ENCODE measurements around the gene KHDRBS2. TPM values are rescaled to one million over a fixed set of nuclear protein-coding genes. Genes with fewer than 3 reads are reported as not detected.

The KHDRBS2 gene
- total RNA-seq, 1 experiment from 2014 or later = 2.7 TPM

GRCh38 chr6:62090442-62091229, 195.4 kb downstream of the KHDRBS2 start:
- Histone ChIP-seq H3K79me1 (ENCODE audit: insufficient read depth, low read depth, low read length, poor library complexity, severe bottlenecking) (no peaks in the 10 kb centered on the region), H3K27me3 (ENCODE audit: insufficient read depth, low read length) (no peaks in the 10 kb centered on the region), H2AK5ac (ENCODE audit: insufficient read length, low read length) (no peak overlapping the region), H3K27ac (ENCODE audit: insufficient read length, low read depth, low read length) (no peak overlapping the region), H3K14ac (ENCODE audit: insufficient read depth, low read length) (no peak overlapping the region), H3K9me3 (ENCODE audit: control insufficient read depth, low read depth, low read length) (no peaks in the 10 kb centered on the region), H3K56ac (ENCODE audit: insufficient read length, low read depth, low read length) (no peak overlapping the region), H2BK20ac (ENCODE audit: low read depth, low read length, poor library complexity, severe bottlenecking) (no peak overlapping the region), H3T11ph (ENCODE audit: low read length) (no peak overlapping the region), H3K23me2 (ENCODE audit: insufficient read length, low read depth, low read length, poor library complexity, severe bottlenecking) (no peaks in the 10 kb centered on the region), H2BK5ac (ENCODE audit: insufficient read length, low read length) (no peak overlapping the region), H2BK15ac (ENCODE audit: low read depth, low read length) (no peak overlapping the region), H4K91ac (ENCODE audit: insufficient read length, low read depth, low read length) (no peak overlapping the region), H4K20me1 (ENCODE audit: control insufficient read depth, insufficient read depth, insufficient read length) (no peaks in the 10 kb centered on the region), H3K4me1 (ENCODE audit: insufficient read depth, low read length) (no peaks in the 10 kb centered on the region), H2BK120ac (ENCODE audit: low read depth, low read length, poor library complexity, severe bottlenecking) (no peak overlapping the region), H4K5ac (ENCODE audit: insufficient read length, low read depth, low read length) (no peak overlapping the region), H3K18ac (ENCODE audit: insufficient read length, low read depth, low read length) (no peak overlapping the region), H3K4ac (ENCODE audit: low read depth, low read length) (no peak overlapping the region), H3K4me2 (ENCODE audit: insufficient read depth, insufficient read length, low read length) (no peak overlapping the region), H4K8ac (replicated peaks; ENCODE audit: insufficient read length, low read depth, low read length) (no peak overlapping the region), H2BK12ac (ENCODE audit: insufficient read length, low read depth, low read length) (no peak overlapping the region), H3K23ac (ENCODE audit: insufficient read length, low read depth, low read length) (no peak overlapping the region), H2AFZ (ENCODE audit: low read length) (no peak overlapping the region), H3K79me2 (ENCODE audit: insufficient read depth, low read length) (no peaks in the 10 kb centered on the region), H3K9ac (ENCODE audit: extremely low read depth, insufficient read length, low read length) (no peak overlapping the region)
- no peak overlapping the region for H3K4me3 Mint-ChIP-seq
- TF ChIP-seq, protein P1, sequence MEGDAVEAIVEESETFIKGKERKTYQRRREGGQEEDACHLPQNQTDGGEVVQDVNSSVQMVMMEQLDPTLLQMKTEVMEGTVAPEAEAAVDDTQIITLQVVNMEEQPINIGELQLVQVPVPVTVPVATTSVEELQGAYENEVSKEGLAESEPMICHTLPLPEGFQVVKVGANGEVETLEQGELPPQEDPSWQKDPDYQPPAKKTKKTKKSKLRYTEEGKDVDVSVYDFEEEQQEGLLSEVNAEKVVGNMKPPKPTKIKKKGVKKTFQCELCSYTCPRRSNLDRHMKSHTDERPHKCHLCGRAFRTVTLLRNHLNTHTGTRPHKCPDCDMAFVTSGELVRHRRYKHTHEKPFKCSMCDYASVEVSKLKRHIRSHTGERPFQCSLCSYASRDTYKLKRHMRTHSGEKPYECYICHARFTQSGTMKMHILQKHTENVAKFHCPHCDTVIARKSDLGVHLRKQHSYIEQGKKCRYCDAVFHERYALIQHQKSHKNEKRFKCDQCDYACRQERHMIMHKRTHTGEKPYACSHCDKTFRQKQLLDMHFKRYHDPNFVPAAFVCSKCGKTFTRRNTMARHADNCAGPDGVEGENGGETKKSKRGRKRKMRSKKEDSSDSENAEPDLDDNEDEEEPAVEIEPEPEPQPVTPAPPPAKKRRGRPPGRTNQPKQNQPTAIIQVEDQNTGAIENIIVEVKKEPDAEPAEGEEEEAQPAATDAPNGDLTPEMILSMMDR (conservative IDR thresholded peaks at IDR 0.05) = no peak
- no peak for DNase-seq
- peaks cover 5% of the 10 kb centered on the region in 2 experiments; a peak in 3 of 4 replicates for H3K4me1 Mint-ChIP-seq
- H3K27me3 Mint-ChIP-seq (ENCODE audit: low read depth) = no peaks in the 10 kb centered on the region
- peaks cover 0 to 2% of the 10 kb centered on the region in 2 experiments; a peak in 2 of 5 replicates for H3K9me3 Mint-ChIP-seq
- no peak overlapping the region for H3K27ac Mint-ChIP-seq
- H3K36me3 Mint-ChIP-seq (ENCODE audit: insufficient read depth in 1 of 3, low read depth in 3 of 3) = peaks cover 0 to 10% (median 3%) of the 10 kb centered on the region in 3 experiments; a peak in 3 of 7 replicates
- WGBS (ENCODE audit: extremely low coverage, insufficient read length, low lambda C conversion rate) = no CpG with 5 or more reads among the region's 5 CpGs

All from H9 (cell line).